NB4 (cell line): ENCODE results near the gene FAAP20.

ENCODE experiments used
- DNase-seq: peaks from one replicate; pipeline ENCODE4 v3.0.0; 2010; ENCODE audit warnings: low read depth
- H3K4me3 ChIP-seq: one replicate; pipeline ENCODE4 v1.5.1; 2011; ENCODE audit warnings: mild to moderate bottlenecking, low read depth, low read length, moderate library complexity
- CTCF ChIP-seq: IDR thresholded peaks from one replicate; pipeline ENCODE4 v1.5.1; 2012; ENCODE audit warnings: low read depth, low read length
- MAX ChIP-seq: IDR thresholded peaks from 2 replicates; pipeline ENCODE4 v1.6.1; 2011; ENCODE audit warnings: low read depth, low read length
- MYC ChIP-seq: IDR thresholded peaks from 2 replicates; pipeline ENCODE4 v1.6.1; 2011; ENCODE audit warnings: low read depth, low read length
- POLR2A ChIP-seq: IDR thresholded peaks from 2 replicates; pipeline ENCODE4 v1.6.1; 2011; ENCODE audit warnings: mild to moderate bottlenecking; ENCODE audit not compliant: insufficient read length; ENCODE audit errors: extremely low read depth

Gene FAAP20

GRCh38 chr1:2183937-2184334 is 10.6 kb downstream of the FAAP20 start:
- DNase-seq: no peak
- no peak for TF ChIP-seq MAX
- TF ChIP-seq CTCF: no peak
- no peak for TF ChIP-seq POLR2A
- TF ChIP-seq MYC: no peak
- no peak overlapping the region for H3K4me3 ChIP-seq

- TF ChIP-seq MYC: no peak
- TF ChIP-seq MAX: no peak
- TF ChIP-seq POLR2A: no peak
- H3K4me3 ChIP-seq: no peak overlapping the region
- no peak for DNase-seq
Measured at GRCh38 chr1:2182376-2182775, 12.2 kb downstream of the FAAP20 start.

- no peak overlapping the region for H3K4me3 ChIP-seq
- TF ChIP-seq POLR2A (no peak), MYC (no peak), MAX (no peak), CTCF (no peak)
- DNase-seq: no peak
Measured at GRCh38 chr1:2181752-2182151, 12.8 kb downstream of the FAAP20 start.

GRCh38 chr1:2181271-2181670 is 13.3 kb downstream of the FAAP20 start:
- no peak for DNase-seq
- H3K4me3 ChIP-seq: no peak overlapping the region
- no peak for TF ChIP-seq MAX

- DNase-seq: no peak
- no peak for TF ChIP-seq CTCF
Measured at GRCh38 chr1:2180297-2181245, 14.0 kb downstream of the FAAP20 start.

GRCh38 chr1:2179283-2180013 is 15.1 kb downstream of the FAAP20 start:
- H3K4me3 ChIP-seq: no peak overlapping the region
- no peak for DNase-seq
- TF ChIP-seq MYC (no peak), POLR2A (no peak), CTCF (no peak), MAX (no peak)

More at GRCh38 chr1:2180297-2181245, 14.0 kb downstream of the FAAP20 start:
- no peak overlapping the region for H3K4me3 ChIP-seq
